HL-60/S4 treated with retinoic acid at 250 ng/mL for 4 days and 3 days (cell line): ENCODE results near the gene NFAT5.
"Not testable (repeated sequence)": the region's sequence is repeated elsewhere in the genome, so short reads cannot be mapped to it uniquely, and the experiment has no call there.

ENCODE experiments used
- in situ Hi-C: fragments of 300-500 bp; cut with MboI; formaldehyde crosslinking; loops from 2 replicates; pipeline ENCODE4 v1.7.0; 2022; ENCODE audit warnings: low sequenced_read_pairs

NFAT5 gene, protein sequence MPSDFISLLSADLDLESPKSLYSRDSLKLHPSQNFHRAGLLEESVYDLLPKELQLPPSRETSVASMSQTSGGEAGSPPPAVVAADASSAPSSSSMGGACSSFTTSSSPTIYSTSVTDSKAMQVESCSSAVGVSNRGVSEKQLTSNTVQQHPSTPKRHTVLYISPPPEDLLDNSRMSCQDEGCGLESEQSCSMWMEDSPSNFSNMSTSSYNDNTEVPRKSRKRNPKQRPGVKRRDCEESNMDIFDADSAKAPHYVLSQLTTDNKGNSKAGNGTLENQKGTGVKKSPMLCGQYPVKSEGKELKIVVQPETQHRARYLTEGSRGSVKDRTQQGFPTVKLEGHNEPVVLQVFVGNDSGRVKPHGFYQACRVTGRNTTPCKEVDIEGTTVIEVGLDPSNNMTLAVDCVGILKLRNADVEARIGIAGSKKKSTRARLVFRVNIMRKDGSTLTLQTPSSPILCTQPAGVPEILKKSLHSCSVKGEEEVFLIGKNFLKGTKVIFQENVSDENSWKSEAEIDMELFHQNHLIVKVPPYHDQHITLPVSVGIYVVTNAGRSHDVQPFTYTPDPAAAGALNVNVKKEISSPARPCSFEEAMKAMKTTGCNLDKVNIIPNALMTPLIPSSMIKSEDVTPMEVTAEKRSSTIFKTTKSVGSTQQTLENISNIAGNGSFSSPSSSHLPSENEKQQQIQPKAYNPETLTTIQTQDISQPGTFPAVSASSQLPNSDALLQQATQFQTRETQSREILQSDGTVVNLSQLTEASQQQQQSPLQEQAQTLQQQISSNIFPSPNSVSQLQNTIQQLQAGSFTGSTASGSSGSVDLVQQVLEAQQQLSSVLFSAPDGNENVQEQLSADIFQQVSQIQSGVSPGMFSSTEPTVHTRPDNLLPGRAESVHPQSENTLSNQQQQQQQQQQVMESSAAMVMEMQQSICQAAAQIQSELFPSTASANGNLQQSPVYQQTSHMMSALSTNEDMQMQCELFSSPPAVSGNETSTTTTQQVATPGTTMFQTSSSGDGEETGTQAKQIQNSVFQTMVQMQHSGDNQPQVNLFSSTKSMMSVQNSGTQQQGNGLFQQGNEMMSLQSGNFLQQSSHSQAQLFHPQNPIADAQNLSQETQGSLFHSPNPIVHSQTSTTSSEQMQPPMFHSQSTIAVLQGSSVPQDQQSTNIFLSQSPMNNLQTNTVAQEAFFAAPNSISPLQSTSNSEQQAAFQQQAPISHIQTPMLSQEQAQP (N-terminal part only)

DNA sequence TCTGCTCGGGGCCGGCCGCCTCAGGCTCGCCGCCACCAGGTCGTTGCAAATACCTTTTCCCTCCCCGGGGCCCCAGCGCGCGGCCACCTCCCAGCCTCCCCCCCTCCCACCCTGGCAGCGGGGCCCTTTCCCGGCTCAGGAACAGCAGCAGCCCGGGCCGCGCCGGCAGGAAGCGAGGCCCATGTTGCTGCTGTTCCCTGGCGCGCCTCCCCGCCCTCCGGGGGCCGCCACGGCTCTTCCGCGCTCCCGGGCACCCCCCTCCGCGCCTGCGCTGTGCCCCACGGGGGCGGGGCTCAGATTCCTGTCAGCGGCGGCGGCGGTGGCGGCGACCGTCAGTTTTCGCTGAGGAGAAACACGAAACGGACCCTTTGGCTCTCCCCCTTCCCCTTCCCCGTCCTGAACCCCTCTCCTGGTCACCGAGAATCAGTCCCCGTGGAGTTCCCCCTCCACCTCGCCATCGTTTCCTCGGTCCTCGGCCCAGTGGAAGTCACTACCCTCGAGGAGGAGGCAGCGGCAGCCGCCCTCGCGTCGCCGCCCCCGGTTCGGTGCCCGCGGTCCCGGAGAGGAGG, at the start of gene NFAT5:
Gene NFAT5 (plus strand): TSS at position 296 of the 569 bp plus-strand sequence. CDS start 336 bp downstream, outside the sequence.
- in situ Hi-C loops = no loop called here

DNA sequence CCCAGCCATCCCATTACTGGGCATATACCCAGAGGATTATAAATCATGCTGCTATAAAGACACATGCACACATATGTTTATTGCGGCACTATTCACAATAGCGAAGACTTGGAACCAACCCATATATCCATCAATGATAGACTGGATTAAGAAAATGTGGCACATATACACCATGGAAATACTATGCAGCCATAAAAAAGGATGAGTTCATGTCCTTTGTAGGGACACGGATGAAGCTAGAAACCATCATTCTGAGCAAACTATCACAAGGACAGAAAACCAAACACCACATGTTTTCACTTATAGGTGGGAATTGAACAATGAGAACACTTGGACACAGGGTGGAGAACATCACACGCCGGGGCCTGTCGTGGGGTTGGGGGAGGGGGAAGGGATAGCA, 47.9 kb upstream of the NFAT5 start:
- in situ Hi-C loops = not testable (repeated sequence)

DNA sequence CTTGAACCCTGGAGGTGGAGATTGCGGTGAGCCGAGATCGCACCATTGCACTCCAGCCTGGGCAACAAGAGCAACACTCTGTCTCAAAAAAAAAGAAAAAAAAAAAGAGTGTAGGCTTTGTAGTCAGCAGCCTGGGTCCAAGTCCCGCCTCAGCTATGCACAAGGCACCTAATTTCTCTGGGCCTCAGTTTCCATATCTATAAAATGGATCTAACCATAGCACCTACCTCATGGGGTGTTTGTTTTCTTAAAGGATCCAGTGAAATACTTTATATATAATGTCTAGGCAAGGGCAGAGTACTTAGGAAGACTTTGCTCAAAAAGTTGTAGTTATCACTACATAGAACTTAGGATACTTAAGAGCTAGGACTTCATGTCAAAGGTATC, 45.4 kb upstream of the NFAT5 start:
- in situ Hi-C loops = no loop called here

DNA sequence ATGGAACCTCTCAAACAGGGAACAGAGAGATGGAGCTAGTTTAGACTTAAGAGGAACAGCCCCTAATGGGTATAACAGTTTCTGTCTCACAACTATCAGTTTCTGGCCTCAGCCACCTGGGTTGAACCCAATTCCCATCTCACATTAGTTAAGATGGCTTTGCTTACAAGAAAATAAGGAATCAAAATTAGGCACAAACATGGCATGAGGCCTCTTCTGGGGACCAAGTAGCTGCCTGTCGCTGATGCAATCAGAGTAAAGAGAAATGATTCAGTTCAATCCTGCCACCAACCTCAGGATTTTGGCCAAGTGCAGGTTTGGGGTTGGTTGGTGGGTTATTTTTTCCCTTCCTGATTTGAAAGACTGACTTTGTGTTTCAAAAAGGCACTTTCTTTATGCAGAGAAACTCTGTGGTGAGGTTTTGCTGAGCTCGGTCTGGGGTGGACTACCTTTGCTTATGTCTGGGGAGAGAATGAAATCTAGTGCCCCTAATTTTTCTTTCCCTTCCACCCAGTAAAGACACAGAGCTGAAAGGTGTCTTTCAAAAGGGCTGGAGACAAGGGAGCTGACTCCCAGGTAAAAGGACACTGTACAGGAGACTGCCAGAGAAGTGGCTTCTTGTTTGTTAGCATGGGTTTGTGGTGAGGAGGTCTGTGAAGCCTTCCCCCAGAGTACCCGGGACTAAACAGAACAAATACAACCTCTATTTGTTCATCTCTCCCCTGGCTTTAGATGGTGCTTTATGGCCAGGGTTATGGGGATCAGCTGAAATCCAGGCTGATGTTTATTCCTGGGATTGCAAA, 44.8 kb upstream of the NFAT5 start:
- in situ Hi-C loops = no loop called here

DNA sequence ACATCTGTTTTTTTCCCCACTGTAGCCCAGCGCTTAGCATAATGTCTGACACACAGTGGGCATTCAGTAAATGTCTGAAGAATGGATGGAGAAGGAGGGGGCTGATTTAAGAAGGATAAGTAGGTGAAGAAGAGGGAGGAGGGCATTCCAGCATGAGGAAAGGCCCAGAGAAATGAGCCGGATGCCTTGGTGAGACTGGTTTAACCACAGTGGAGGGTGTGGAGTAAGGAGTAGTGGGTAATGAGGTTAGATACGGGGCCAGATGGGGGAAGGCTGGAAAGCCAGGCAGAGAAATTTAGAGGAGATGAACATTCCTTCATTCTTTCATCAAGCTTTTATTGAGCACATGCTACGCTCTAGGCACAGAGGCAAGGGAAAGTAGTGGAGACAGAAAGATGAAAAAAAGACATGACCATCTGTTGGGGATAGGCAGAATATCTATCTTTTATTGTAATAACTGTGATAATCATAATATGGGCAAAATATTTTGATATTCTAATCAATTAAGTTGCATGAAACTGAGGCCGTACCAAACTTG, 43.7 kb upstream of the NFAT5 start:
- in situ Hi-C loops = no loop called here

DNA sequence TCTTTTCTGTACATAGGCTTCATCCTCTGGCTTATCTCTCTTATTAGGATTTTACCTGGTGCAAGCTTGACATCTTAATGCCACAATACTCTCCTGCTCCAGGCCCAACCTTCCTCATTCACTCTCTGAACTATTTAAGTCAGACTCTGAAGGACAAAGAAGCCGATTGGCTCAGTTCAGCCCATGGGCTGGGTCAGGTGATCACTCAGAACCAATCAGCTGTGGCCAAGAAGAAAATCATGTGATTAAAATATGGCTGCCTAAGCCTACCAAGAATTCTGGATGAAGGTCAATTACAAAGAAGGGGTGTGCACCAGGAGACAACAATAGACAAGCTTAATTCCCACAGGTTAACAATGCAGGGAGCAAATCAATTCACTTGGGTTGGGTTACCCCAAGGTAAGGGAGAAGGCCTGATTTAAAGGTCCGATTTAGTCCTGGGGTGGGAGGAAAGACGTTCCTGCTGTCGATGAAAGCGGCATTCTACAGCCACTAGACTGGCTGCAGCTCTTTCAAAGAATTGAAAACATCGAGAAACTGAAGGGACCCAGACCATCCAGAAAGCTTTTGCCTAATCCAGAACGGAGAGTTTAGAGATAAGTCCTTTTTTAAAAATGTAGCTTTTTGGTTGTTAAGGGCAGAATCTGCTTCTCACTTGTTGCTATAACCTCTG, 42.9 kb upstream of the NFAT5 start:
- in situ Hi-C loops = no loop called here

DNA sequence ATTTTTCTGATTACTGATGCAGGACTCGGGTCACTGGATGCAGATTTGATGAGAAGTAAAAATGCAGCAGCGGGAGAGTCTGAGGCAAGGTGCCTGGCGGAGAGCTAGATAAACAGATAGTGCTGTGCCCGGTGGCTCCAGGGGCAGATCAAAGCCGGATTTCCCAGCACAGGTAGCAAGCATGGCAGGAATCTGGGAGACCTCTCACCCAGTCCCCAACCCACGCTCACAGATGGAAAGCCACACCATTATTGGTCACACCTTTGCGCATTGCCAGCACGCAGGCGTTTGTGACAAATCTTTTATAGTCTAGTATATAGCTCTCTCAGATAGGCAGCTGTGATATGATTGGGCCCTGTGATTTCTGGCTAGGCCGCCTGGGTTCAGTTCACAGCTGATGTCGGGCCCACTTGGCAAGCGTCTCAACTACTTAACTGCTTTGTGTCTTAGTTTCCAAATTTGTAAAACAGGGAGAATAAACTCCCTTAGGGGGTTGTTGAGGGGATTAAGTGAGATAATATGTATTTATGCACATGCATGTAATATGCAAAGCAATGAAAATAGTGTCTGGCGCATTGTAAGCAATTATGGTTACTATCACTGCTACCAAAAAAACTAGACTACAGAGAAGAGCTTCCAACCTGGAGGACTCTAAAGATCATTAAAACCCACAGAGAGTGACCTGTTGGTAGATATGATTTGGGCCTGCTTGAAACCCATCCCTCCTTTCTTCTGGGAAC, 42.0 kb upstream of the NFAT5 start:
- in situ Hi-C loops = no loop called here

DNA sequence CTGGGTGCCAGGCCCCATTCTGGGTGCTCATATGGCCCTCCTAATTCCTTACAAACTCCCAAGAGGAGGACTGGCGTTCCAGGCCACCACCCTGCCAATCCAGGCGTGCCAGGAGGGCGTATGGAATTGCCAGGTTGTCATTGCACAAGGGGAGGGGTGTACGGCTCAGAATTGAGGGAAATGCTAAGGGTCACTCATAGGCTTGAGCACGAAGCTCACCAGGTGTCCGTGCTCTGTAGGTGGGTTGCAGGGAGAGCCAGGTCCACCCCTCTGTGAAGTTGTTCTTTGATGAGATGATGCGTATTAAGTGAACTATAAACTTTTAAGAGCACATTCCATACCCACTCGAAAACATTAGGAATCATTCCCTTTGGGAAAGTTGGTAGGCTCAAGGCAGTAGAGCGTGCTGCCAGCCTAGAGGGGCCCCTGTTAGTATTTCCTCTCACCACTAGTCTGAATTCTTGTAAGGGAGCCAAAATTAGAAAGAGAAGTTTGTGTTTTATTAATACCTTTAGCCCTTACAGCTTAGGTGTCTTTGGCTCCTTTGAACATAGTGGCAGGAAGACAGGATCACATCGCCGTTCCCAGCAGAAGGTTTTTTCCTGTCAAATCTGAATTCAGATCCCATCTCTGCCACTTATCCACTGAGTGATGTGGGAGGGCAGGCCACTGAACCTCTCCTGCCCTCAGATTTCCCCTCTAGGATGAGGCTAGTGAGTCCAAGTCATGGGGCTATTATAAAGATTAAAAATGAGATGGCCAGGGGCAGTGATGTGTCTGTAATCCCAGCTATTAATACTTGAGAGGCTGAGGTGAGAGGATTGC, 38.7 kb upstream of the NFAT5 start:
- in situ Hi-C loops = no loop called here

DNA sequence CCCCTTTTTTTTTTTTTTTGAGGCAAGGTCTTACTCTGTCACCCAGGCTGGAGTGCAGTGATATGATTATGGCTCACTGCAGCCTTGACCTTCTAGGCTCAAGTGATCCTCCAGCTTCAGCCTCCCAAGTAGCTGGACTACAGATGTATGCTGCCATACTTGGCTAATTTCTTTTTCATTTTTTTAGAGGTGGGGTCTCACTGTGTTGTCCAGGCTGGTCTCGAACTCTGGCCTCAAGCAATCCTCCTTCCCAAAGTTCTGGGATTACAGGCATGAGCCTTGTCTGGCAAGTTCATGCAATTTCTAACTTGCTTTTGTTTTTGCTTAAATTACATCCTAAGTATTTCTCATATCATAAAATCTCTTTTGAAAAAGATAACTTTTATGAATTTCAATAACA, 33.8 kb upstream of the NFAT5 start:
- in situ Hi-C loops = no loop called here

DNA sequence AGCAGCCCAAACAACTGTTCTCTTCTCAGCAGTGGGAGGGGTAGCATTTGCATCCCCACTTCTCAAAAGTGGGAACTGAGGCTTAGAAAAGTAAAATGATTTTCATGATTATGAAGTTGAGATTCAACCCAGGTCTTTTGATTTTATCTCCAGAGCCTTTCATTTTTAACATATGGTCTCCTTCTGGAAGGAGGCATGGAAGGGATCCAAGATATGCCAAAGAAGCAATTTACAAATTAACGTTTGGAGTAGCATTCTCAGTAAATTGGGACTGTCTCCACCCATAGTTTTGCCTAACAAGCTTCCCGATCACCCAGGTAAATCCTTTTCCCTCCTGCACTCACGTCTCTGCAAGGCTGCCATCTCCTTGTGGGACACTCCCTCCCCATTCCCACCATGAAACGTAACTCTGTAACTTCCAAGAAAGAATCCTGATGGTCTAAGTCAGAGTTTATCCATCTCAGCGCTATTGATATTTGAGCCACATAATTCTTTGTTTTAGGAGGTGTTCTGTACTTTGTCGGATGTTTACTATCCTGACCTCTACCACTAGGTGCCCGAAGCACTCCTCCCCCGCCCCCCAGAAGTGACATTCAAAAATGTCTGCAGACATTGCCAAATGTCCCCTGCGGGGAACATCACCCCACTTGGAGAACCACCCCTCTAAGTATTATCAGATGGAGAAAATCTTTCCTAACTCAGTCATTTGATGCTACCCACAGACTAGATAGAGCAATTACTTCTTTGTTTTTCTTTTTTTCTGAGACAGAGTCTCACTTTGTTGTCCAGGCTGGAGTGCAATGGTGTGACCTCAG, 32.9 kb upstream of the NFAT5 start:
- in situ Hi-C loops = no loop called here

DNA sequence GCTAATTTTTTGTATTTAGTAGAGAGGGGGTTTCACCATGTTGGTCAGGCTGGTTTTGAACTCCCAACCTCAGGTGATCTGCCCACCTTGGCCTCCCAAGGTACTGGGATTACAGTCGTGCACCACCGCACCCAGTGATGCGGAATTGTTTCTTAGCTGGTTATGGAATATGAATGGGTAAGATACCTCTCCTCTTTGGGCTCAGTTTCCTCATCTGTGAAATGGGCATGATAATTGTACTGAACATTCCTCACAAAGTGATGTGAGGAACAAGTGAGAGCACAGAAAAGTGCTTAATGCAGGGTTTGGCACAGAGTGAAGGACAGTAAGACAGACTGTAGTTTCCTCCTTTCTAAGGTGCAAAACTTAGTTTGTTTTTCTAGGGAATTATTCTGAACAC, 31.0 kb upstream of the NFAT5 start:
- in situ Hi-C loops = no loop called here

DNA sequence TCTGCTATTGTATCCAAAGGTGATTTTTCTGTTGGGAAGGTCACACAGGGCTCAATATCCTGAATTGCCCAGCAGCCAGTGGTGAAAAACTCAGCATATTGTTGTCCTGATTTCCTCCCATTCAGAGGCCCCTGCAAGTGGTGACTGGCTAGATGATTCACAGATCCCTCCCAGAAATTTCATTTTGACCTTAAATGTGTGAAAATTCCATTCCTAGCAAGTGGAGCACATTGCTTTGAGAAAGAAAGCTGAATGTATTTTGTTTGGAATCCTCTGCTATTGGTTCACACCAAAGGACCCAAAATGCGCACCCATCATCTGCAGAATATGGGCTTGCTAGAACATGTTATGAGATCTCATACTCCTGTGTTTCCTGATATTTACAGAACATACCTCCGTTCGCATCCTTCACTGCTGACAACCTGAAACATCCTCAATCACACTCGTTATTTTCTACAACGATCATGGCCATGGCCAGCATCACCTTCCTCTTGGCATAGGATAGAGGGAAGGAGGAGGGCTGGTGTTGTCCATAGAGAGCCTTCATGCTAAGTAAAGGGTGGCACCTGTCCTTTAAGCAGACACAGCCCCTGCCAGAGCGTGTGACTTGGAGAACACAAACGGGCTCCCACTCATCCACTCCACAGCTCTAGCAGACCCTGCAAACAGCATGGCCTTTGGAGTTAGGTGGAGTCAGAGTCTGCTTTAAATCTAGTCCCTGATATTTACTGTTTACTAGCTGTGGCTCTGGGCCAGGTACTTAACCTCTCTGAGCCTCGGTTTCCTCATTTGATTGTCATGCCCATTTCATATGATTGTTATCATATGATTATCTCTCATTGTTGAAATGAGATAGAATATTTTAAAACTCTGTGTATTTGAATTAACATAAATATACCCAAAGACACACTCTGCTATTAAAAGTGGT, 30.4 kb upstream of the NFAT5 start:
- in situ Hi-C loops = no loop called here

DNA sequence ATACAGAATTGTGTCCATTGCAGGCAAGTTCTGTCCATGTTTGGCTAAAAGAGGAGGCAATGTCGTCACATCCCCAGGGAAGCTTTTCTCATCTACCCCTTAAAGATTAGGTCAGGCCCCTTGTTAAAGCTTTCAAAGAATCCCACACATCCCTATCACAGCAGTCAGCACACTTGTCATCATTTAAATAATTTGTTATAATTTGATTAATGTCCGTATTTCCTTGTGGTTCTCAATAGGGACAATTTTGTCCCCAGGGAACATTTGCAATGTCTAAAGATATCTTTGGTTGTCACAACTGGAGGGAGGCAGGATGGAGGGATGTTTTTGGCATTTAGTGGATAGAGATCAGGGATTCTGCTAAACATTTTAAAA, 28.1 kb upstream of the NFAT5 start:
- in situ Hi-C loops = no loop called here

DNA sequence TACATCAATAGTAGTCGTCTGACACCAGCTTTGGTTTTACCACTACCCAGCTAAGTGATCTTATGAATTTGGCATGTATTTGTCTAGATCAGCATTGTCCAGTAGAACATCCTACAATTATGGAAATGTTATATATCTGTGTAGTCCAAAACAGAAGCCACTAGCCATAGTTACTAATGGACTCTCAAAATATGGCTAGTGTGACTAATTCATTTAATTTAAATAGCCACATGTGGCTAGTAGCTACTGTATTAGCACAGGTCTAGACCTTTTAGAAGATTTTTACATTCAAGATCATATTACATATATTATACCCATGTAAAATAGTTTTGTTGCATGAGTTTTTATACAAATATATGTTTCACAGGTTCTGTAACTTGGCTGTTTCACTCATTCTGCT, 27.0 kb upstream of the NFAT5 start:
- in situ Hi-C loops = no loop called here

DNA sequence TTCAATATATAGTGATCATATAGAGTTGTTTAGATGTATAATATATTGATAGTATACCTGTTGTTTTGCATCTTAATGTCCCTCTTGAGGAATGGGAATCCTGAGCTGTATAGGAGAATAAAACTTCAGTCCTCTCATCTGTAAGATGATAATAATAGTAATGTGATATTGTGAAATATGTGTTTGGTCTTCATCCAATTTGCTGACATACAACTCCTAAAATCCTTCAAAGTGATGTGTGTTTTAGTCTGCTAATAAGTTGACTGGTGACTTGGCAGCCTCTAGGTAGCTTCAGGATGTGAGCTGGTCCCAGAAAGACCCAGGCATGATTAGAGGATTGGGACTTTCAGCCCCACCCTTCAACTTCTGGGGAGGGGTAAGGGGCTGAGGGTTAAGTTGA, 22.8 kb upstream of the NFAT5 start:
- in situ Hi-C loops = no loop called here

DNA sequence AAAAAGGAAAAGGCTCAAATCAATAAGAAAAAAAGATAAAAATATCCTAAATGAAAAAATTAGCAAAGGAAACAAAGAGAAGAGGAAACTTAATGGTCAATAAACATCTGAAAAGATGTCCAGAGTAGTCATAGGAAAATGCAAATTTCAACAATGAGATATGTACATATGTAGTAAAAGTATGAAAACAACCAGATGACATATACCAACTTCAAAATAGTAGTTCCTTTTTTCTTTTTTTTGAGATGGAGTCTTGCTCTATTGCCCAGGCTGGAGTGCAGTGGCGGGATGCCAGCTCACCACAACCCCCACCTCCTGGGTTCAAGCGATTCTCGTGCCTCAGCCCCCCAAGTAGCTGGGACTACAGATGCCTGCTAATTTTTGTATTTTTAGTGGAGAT, 21.7 kb upstream of the NFAT5 start:
- in situ Hi-C loops = no loop called here
